Measurements from ENCODE around the gene SYNRG. TPM values are rescaled to one million over a fixed set of nuclear protein-coding genes. Genes with fewer than 3 reads are reported as not detected.

The SYNRG gene
- total RNA-seq, 1 experiment from 2014 or later, result 18.0 TPM

- BruUV-seq (replicated peaks), result no TSS peak
- Mint-ChIP-seq H3K4me3 (ENCODE audit: unreplicated experiment) (no peak overlapping the region), H3K9me3 (ENCODE audit: unreplicated experiment) (no peaks in the 10 kb centered on the region), H3K27me3 (ENCODE audit: insufficient read depth, unreplicated experiment) (no peaks in the 10 kb centered on the region), H3K36me3 (ENCODE audit: insufficient read depth, unreplicated experiment) (peaks cover 37% of the 10 kb centered on the region), H3K27ac (ENCODE audit: low read depth, unreplicated experiment) (no peak overlapping the region), H3K4me1 (ENCODE audit: insufficient read depth, unreplicated experiment) (peaks cover 9% of the 10 kb centered on the region)
- intact Hi-C loops (cut with micrococcal nuclease), result no loop called here
- ChIA-PET CTCF (interaction anchor here (1.2 to 1.4 kb wide), 2 partner anchors 68 to 127 kb away, joined by 4 to 10 read pairs; partner anchors contain the start of gene C17orf78), POLR2A (interaction anchor here (0.6 to 1.1 kb wide), 3 partner anchors 8 to 1679 kb away, joined by 3 to 6 read pairs (median 4); no protein-coding TSS in a partner anchor)
- TF ChIP-seq CTCF (IDR thresholded peaks at IDR 0.05; ENCODE audit: unreplicated experiment), result no peak
- no peak for DNase-seq (ENCODE audit: unreplicated experiment)
Measured at GRCh38 chr17:37502009-37502936, 106.9 kb downstream of the SYNRG start.

- DNase-seq (ENCODE audit: unreplicated experiment), result no peak
- H3K27ac Mint-ChIP-seq (ENCODE audit: low read depth, unreplicated experiment), result no peak overlapping the region
- peaks cover 30% of the 10 kb centered on the region for H3K36me3 Mint-ChIP-seq (ENCODE audit: insufficient read depth, unreplicated experiment)
- no peaks in the 10 kb centered on the region for H3K27me3 Mint-ChIP-seq (ENCODE audit: insufficient read depth, unreplicated experiment)
- BruUV-seq (replicated peaks), result no TSS peak
- ChIA-PET CTCF (interaction anchor here (0.6 to 0.7 kb wide), 2 partner anchors 59 to 316 kb away, joined by 3 read pairs; no protein-coding TSS in a partner anchor), POLR2A (no interaction called here)
- TF ChIP-seq CTCF (IDR thresholded peaks at IDR 0.05; ENCODE audit: unreplicated experiment), result no peak
- intact Hi-C loops (cut with micrococcal nuclease), result no loop called here
- H3K4me1 Mint-ChIP-seq (ENCODE audit: insufficient read depth, unreplicated experiment), result no peaks in the 10 kb centered on the region
- H3K4me3 Mint-ChIP-seq (ENCODE audit: unreplicated experiment), result no peak overlapping the region
- no peaks in the 10 kb centered on the region for H3K9me3 Mint-ChIP-seq (ENCODE audit: unreplicated experiment)
Measured at GRCh38 chr17:37500378-37500777, 108.8 kb downstream of the SYNRG start.

- Mint-ChIP-seq H3K9me3 (ENCODE audit: unreplicated experiment) (no peaks in the 10 kb centered on the region), H3K4me1 (ENCODE audit: insufficient read depth, unreplicated experiment) (peaks cover 24% of the 10 kb centered on the region), H3K27ac (ENCODE audit: low read depth, unreplicated experiment) (no peak overlapping the region), H3K36me3 (ENCODE audit: insufficient read depth, unreplicated experiment) (peaks cover 24% of the 10 kb centered on the region), H3K27me3 (ENCODE audit: insufficient read depth, unreplicated experiment) (no peaks in the 10 kb centered on the region), H3K4me3 (ENCODE audit: unreplicated experiment) (no peak overlapping the region)
- no peak for TF ChIP-seq CTCF (IDR thresholded peaks at IDR 0.05; ENCODE audit: unreplicated experiment)
- BruUV-seq (replicated peaks), result no TSS peak
- intact Hi-C loops (cut with micrococcal nuclease), result loop anchor here (5.0 kb wide), 1 partner anchor 48 kb away; no protein-coding TSS in a partner anchor
- DNase-seq (ENCODE audit: unreplicated experiment), result no peak
- CTCF ChIA-PET, result interaction anchor here (0.6 kb wide), 1 partner anchor 41 kb away, joined by 3 read pairs; no protein-coding TSS in a partner anchor
- POLR2A ChIA-PET, result interaction anchor here (0.8 to 3.0 kb wide), 8 partner anchors 18 to 88 kb away, joined by 3 to 9 read pairs (median 4); no protein-coding TSS in a partner anchor
Measured at GRCh38 chr17:37494971-37495370, 114.2 kb downstream of the SYNRG start.

GRCh38 chr17:37494401-37494831 lies 114.8 kb downstream of the SYNRG start:
- ChIA-PET CTCF (interaction anchor here (0.6 kb wide), 1 partner anchor 40 kb away, joined by 3 read pairs; no protein-coding TSS in a partner anchor), POLR2A (interaction anchor here (0.6 to 3.0 kb wide), 12 partner anchors 9 to 96 kb away, joined by 3 to 9 read pairs (median 4); no protein-coding TSS in a partner anchor)
- intact Hi-C loops (cut with micrococcal nuclease), result loop anchor here (5.0 kb wide), 1 partner anchor 47 kb away; no protein-coding TSS in a partner anchor
- peaks cover 24% of the 10 kb centered on the region for H3K4me1 Mint-ChIP-seq (ENCODE audit: insufficient read depth, unreplicated experiment)
- BruUV-seq (replicated peaks), result no TSS peak
- no peaks in the 10 kb centered on the region for H3K9me3 Mint-ChIP-seq (ENCODE audit: unreplicated experiment)
- H3K36me3 Mint-ChIP-seq (ENCODE audit: insufficient read depth, unreplicated experiment), result peaks cover 18% of the 10 kb centered on the region
- no peak overlapping the region for H3K27ac Mint-ChIP-seq (ENCODE audit: low read depth, unreplicated experiment)
- no peaks in the 10 kb centered on the region for H3K27me3 Mint-ChIP-seq (ENCODE audit: insufficient read depth, unreplicated experiment)
- DNase-seq (ENCODE audit: unreplicated experiment), result no peak
- H3K4me3 Mint-ChIP-seq (ENCODE audit: unreplicated experiment), result no peak overlapping the region
- no peak for TF ChIP-seq CTCF (IDR thresholded peaks at IDR 0.05; ENCODE audit: unreplicated experiment)

Data from MCF 10A (cell line).